ENCODE results near the gene CGB1. TPM values are rescaled to one million over a fixed set of nuclear protein-coding genes. Genes with fewer than 3 reads are reported as not detected.
"Not testable (repeated sequence)": the region's sequence is repeated elsewhere in the genome, so short reads cannot be mapped to it uniquely, and the experiment has no call there.

The CGB1 gene
- total RNA-seq, 2 donors from 2014 or later: not detected

DNA sequence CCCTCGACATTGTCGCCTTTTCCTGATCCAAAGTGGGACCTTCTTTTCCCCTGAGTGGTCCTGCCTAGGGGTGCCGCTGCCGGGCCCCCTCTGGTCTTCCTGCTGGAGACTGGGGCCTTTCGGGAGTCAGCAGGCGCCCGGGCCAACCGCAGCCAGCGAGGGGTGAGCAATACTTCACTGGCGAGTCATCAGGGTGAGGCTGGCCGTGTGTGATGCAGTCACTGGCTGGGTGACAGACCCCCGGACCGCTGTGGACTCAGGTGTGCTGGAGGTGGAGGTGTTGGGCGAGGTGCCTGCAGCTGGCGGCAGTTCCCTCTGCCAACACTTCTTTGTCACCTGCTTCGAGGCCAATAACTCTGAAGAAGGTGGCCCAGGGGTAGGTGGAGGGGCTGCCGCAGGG, 5.5 kb upstream of the CGB1 start:
- Histone ChIP-seq H3K27ac (no peak overlapping the region), H3K27me3 (replicated peaks; ENCODE audit: insufficient read depth) (no peaks in the 10 kb centered on the region), H3K36me3 (no peaks in the 10 kb centered on the region), H3K9me3 (no peaks in the 10 kb centered on the region), H3K4me1 (ENCODE audit: control insufficient read depth in 1 of 2, low read depth in 2 of 2) (no peaks in the 10 kb centered on the region), H3K4me3 (no peak overlapping the region)
- TF ChIP-seq, protein P1, sequence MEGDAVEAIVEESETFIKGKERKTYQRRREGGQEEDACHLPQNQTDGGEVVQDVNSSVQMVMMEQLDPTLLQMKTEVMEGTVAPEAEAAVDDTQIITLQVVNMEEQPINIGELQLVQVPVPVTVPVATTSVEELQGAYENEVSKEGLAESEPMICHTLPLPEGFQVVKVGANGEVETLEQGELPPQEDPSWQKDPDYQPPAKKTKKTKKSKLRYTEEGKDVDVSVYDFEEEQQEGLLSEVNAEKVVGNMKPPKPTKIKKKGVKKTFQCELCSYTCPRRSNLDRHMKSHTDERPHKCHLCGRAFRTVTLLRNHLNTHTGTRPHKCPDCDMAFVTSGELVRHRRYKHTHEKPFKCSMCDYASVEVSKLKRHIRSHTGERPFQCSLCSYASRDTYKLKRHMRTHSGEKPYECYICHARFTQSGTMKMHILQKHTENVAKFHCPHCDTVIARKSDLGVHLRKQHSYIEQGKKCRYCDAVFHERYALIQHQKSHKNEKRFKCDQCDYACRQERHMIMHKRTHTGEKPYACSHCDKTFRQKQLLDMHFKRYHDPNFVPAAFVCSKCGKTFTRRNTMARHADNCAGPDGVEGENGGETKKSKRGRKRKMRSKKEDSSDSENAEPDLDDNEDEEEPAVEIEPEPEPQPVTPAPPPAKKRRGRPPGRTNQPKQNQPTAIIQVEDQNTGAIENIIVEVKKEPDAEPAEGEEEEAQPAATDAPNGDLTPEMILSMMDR (IDR thresholded peaks at IDR 0.05): no peak
- ATAC-seq (ENCODE audit: insufficient number of reproducible peaks, low FRiP score, low read depth): no peak
- DNase-seq (ENCODE audit: low spot score): no peak

DNA sequence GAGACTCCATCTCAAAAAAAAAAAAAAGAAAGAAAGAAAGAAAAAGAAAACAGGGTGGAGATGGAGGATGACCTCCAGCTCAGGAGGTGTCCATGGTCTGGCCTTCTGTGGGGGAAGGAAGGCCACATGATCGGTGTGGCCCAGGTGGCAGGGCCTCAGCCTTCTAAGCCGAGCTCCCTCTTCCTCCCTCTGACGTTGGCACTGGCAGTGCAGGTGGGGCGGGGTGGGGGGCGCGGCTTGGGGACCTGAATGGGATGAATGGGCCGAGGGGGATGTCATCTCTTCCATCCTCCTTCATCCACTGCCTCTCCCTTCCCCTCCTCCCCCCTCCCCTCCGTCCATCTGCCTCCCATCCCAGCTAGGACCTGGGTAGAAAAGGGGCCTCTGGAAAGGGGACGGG, 3.0 kb upstream of the CGB1 start:
- not testable (repeated sequence) for H3K27me3 ChIP-seq (replicated peaks; ENCODE audit: insufficient read depth); H3K27ac ChIP-seq; DNase-seq (ENCODE audit: low spot score); H3K36me3 ChIP-seq; H3K4me3 ChIP-seq; H3K4me1 ChIP-seq (ENCODE audit: control insufficient read depth in 1 of 2, low read depth in 2 of 2); ATAC-seq (ENCODE audit: insufficient number of reproducible peaks, low FRiP score, low read depth); H3K9me3 ChIP-seq

DNA sequence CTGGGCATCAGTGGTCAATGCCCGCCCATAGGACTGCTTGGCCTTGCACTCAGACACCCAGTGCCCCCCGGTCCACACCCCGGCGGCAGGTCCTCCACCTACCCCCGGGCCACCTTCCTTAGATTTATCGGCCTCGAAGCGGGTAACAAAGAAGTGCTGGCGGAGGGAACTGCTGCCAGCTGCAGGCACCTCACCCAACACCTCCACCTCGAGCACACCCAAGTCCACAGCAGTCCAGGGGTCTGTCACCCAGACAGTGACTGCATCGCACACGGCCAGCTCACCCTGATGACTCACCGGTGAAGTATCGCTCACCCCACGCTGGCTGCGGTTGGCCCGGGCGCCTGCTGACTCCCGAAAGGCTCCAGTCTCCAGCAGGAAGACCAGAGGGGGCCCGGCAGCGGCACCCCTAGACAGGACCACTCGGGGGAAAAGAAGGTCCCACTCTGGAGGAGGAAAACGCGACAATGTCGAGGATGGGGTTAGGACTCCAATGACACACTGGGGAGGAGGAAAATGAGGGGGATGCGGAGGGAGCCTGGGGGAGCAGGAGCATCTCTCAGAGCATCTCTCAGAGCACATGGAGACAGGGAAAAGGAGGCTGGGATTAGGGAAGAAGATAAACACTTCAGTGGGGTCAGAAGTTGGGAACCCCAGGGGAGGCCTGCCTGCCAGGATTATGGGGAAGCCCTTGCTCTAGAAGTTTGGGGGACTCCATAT, 2.0 kb upstream of the CGB1 start:
- not testable (repeated sequence) for H3K27me3 ChIP-seq (replicated peaks; ENCODE audit: insufficient read depth); H3K9me3 ChIP-seq; H3K27ac ChIP-seq; H3K4me3 ChIP-seq; DNase-seq (ENCODE audit: low spot score); ATAC-seq (ENCODE audit: insufficient number of reproducible peaks, low FRiP score, low read depth); H3K4me1 ChIP-seq (ENCODE audit: control insufficient read depth in 1 of 2, low read depth in 2 of 2); H3K36me3 ChIP-seq

DNA sequence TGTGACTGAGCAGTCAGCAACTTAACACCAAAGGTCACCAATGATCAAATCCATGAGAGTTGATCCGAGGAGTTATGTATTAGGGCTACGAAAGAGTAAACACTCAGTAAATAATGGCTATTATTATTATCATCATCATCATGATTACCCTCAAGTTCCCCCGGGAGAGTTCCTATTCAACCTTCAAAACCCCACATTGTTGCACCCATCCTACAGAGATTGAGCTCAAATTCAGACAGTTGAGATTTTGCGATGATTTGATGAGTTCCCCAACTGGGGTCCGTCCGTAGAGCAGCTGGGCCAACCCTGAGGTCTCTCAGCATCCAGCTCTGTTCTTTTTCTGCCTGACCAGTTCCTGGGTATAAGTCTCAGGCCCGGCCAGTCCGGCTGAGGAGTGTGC, 1.4 kb upstream of the CGB1 start:
- not testable (repeated sequence) for ATAC-seq (ENCODE audit: insufficient number of reproducible peaks, low FRiP score, low read depth); DNase-seq (ENCODE audit: low spot score)

DNA sequence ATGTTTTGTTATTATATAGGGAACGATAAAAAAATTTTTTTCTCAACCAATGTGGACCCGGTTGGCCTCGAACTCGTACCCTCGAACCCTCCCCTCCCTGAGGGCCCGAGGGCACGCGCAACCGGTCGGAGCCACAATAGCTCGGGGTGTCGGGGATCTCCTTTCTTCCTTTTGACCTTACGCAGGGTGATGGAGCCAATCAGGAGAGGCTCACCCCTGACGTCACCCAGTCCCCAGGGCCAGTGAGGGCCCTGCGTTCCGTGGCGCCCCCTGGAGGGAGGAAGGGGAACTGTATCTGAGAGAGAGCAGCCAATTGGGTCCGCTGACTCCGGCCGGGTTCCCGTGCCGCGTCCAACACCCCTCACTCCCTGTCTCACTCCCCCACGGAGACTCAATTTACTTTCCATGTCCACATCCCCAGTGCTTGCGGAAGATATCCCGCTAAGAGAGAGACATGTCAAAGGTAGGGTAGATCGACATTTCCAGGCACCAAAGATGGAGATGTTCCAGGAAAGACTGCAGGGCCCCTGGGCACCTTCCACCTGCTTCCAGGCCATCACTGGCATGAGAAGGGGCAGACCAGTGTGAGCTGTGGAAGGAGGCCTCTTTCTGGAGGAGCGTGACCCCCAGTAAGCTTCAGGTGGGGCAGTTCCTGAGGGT, 4.9 kb downstream of the CGB1 start, which contains the start of gene CGB2:
Gene CGB2, plus strand, starts transcription at position 249 of the 660 bp plus-strand sequence. Its CDS starts 206 bp downstream, at position 455.
- ATAC-seq (ENCODE audit: insufficient number of reproducible peaks, low FRiP score, low read depth): not testable (repeated sequence)

More for the DNA sequence above, 1.4 kb upstream of the CGB1 start:
- H3K4me3 ChIP-seq; H3K27me3 ChIP-seq (replicated peaks; ENCODE audit: insufficient read depth); H3K36me3 ChIP-seq; H3K4me1 ChIP-seq (ENCODE audit: control insufficient read depth in 1 of 2, low read depth in 2 of 2); H3K9me3 ChIP-seq; H3K27ac ChIP-seq: not testable (repeated sequence)

DNA sequence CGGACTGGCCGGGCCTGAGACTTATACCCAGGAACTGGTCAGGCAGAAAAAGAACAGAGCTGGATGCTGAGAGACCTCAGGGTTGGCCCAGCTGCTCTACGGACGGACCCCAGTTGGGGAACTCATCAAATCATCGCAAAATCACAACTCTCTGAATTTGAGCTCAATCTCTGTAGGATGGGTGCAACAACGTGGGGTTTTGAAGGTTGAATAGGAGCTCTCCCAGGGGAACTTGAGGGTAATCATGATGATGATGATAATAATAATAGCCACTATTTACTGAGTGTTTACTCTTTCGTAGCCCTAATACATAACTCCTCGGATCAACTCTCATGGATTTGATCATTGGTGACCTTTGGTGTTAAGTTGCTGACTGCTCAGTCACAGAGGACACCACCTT, 6.4 kb downstream of the CGB1 start:
- DNase-seq (ENCODE audit: low spot score); H3K27me3 ChIP-seq (replicated peaks; ENCODE audit: insufficient read depth); H3K4me3 ChIP-seq; H3K36me3 ChIP-seq; H3K27ac ChIP-seq; H3K9me3 ChIP-seq; H3K4me1 ChIP-seq (ENCODE audit: control insufficient read depth in 1 of 2, low read depth in 2 of 2); ATAC-seq (ENCODE audit: insufficient number of reproducible peaks, low FRiP score, low read depth): not testable (repeated sequence)

More for the DNA sequence above, 4.9 kb downstream of the CGB1 start, which contains the start of gene CGB2:
- not testable (repeated sequence) for DNase-seq (ENCODE audit: low spot score); H3K4me3 ChIP-seq; H3K27me3 ChIP-seq (replicated peaks; ENCODE audit: insufficient read depth); H3K36me3 ChIP-seq; H3K9me3 ChIP-seq; H3K27ac ChIP-seq; H3K4me1 ChIP-seq (ENCODE audit: control insufficient read depth in 1 of 2, low read depth in 2 of 2)
- TF ChIP-seq, protein P1 (IDR thresholded peaks at IDR 0.05): peak; percentile 18

DNA sequence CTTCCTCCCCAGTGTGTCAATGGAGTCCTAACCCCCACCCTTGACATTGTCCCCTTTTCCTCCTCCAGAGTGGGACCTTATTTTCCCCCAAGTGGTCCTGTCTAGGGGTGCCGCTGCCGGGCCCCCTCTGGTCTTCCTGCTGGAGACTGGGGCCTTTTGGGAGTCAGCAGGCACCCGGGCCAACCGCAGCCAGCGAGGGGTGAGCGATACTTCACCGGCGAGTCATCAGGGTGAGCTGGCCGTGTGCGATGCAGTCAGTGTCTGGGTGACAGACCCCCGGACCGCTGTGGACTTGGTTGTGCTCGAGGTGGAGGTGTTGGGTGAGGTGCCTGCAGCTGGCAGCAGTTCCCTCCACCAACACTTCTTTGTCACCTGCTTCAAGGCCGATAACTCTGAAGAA, 6.9 kb downstream of the CGB1 start:
- not testable (repeated sequence) for H3K27me3 ChIP-seq (replicated peaks; ENCODE audit: insufficient read depth); H3K4me1 ChIP-seq (ENCODE audit: control insufficient read depth in 1 of 2, low read depth in 2 of 2); H3K27ac ChIP-seq; H3K9me3 ChIP-seq; ATAC-seq (ENCODE audit: insufficient number of reproducible peaks, low FRiP score, low read depth); H3K36me3 ChIP-seq; DNase-seq (ENCODE audit: low spot score); H3K4me3 ChIP-seq

DNA sequence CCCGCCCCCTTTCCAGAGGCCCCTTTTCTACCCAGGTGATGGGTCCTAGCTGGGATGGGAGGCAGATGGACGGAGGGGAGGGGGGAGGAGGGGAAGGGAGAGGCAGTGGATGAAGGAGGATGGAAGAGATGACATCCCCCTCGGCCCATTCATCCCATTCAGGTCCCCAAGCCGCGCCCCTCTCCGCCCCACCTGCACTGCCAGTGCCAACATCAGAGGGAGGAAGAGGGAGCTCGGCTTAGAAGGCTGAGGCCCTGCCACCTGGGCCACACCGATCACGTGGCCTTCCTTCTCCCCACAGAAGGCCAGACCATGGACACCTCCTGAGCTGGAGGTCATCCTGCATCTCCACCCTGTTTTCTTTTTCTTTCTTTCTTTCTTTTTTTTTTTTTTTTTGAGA, 8.0 kb downstream of the CGB1 start:
- ATAC-seq (ENCODE audit: insufficient number of reproducible peaks, low FRiP score, low read depth); H3K4me1 ChIP-seq (ENCODE audit: control insufficient read depth in 1 of 2, low read depth in 2 of 2); H3K27ac ChIP-seq; H3K9me3 ChIP-seq; H3K27me3 ChIP-seq (replicated peaks; ENCODE audit: insufficient read depth); H3K4me3 ChIP-seq; H3K36me3 ChIP-seq; DNase-seq (ENCODE audit: low spot score): not testable (repeated sequence)

DNA sequence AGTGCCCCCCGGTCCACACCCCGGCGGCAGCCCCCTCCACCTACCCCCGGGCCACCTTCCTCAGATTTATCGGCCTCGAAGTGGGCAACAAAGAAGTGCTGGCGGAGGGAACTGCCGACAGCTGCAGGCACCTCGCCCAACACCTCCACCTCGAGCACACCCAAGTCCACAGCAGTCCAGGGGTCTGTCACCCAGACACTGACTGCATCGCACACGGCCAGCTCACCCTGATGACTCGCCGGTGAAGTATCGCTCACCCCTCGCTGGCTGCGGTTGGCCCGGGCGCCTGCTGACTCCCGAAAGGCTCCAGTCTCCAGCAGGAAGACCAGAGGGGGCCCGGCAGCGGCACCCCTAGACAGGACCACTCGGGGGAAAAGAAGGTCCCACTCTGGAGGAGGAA, 11.1 kb downstream of the CGB1 start:
- ATAC-seq (ENCODE audit: insufficient number of reproducible peaks, low FRiP score, low read depth); H3K27ac ChIP-seq; H3K9me3 ChIP-seq: not testable (repeated sequence)

DNA sequence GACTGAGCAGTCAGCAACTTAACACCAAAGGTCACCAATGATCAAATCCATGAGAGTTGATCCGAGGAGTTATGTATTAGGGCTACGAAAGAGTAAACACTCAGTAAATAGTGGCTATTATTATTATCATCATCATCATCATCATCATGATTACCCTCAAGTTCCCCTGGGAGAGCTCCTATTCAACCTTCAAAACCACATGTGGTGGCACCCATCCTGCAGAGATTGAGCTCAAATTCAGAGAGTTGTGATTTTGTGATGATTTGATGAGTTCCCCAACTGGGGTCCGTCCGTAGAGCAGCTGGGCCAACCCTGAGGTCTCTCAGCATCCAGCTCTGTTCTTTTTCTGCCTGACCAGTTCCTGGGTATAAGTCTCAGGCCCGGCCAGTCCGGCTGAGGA, 11.6 kb downstream of the CGB1 start:
- not testable (repeated sequence) for H3K36me3 ChIP-seq; DNase-seq (ENCODE audit: low spot score); ATAC-seq (ENCODE audit: insufficient number of reproducible peaks, low FRiP score, low read depth); H3K4me1 ChIP-seq (ENCODE audit: control insufficient read depth in 1 of 2, low read depth in 2 of 2); H3K9me3 ChIP-seq; H3K27me3 ChIP-seq (replicated peaks; ENCODE audit: insufficient read depth); H3K4me3 ChIP-seq; H3K27ac ChIP-seq

More for the DNA sequence above, 11.1 kb downstream of the CGB1 start:
- H3K27me3 ChIP-seq (replicated peaks; ENCODE audit: insufficient read depth); H3K4me3 ChIP-seq; H3K36me3 ChIP-seq; DNase-seq (ENCODE audit: low spot score); H3K4me1 ChIP-seq (ENCODE audit: control insufficient read depth in 1 of 2, low read depth in 2 of 2): not testable (repeated sequence)
